ENCODE measurements around the gene VAMP3.

Gene VAMP3

GRCh38 chr1:7813677-7814373, 42.7 kb downstream of the VAMP3 start:
- no peak overlapping the region for H3K4me2 ChIP-seq (ENCODE audit: insufficient read depth, low read length)
- H3K4me1 ChIP-seq (ENCODE audit: insufficient read depth, low read length) = no peaks in the 10 kb centered on the region
- no peaks in the 10 kb centered on the region for H4K20me1 ChIP-seq (ENCODE audit: insufficient read depth, low read length)
- no peak overlapping the region for H3K9ac ChIP-seq (ENCODE audit: low read depth, low read length)
- no peak overlapping the region for H3K27ac ChIP-seq (ENCODE audit: low read length)
- TF ChIP-seq EZH2 (IDR thresholded peaks at IDR 0.05; ENCODE audit: borderline replicate concordance, low read depth, low read length, severe bottlenecking) = no peak
- TF ChIP-seq CTCF (IDR thresholded peaks at IDR 0.05; ENCODE audit: borderline replicate concordance, extremely low read depth, low read length, poor library complexity, severe bottlenecking) = no peak
- H2AFZ ChIP-seq (ENCODE audit: low read depth, low read length) = no peak overlapping the region
- no peaks in the 10 kb centered on the region for H3K36me3 ChIP-seq (ENCODE audit: insufficient read depth, low read length)
- H3K9me3 ChIP-seq (ENCODE audit: insufficient read depth, low read length, severe bottlenecking) = peaks cover 12% of the 10 kb centered on the region
- ATAC-seq (ENCODE audit: insufficient read depth, low read depth) = no peak
- DNase-seq = no peak
- no peak overlapping the region for H3K4me3 ChIP-seq (ENCODE audit: low read depth in 1 of 2, low read length in 2 of 2)
- no peaks in the 10 kb centered on the region for H3K27me3 ChIP-seq (ENCODE audit: insufficient read depth, low read length, poor library complexity)
- no peaks in the 10 kb centered on the region for H3K79me2 ChIP-seq (ENCODE audit: insufficient read depth, low read length)

GRCh38 chr1:7821282-7821681, 50.2 kb downstream of the VAMP3 start:
- Histone ChIP-seq H2AFZ (ENCODE audit: low read depth, low read length) (no peak overlapping the region), H3K9ac (ENCODE audit: low read depth, low read length) (no peak overlapping the region), H4K20me1 (ENCODE audit: insufficient read depth, low read length) (no peaks in the 10 kb centered on the region), H3K4me3 (ENCODE audit: low read depth in 1 of 2, low read length in 2 of 2) (no peak overlapping the region), H3K27ac (ENCODE audit: low read length) (no peak overlapping the region), H3K4me2 (ENCODE audit: insufficient read depth, low read length) (no peak overlapping the region), H3K27me3 (ENCODE audit: insufficient read depth, low read length, poor library complexity) (no peaks in the 10 kb centered on the region), H3K4me1 (ENCODE audit: insufficient read depth, low read length) (no peaks in the 10 kb centered on the region), H3K9me3 (ENCODE audit: insufficient read depth, low read length, severe bottlenecking) (no peaks in the 10 kb centered on the region), H3K79me2 (ENCODE audit: insufficient read depth, low read length) (no peaks in the 10 kb centered on the region), H3K36me3 (ENCODE audit: insufficient read depth, low read length) (no peaks in the 10 kb centered on the region)
- DNase-seq = no peak
- ATAC-seq (ENCODE audit: insufficient read depth, low read depth) = no peak
- TF ChIP-seq CTCF (IDR thresholded peaks at IDR 0.05; ENCODE audit: borderline replicate concordance, extremely low read depth, low read length, poor library complexity, severe bottlenecking) = no peak
- TF ChIP-seq EZH2 (IDR thresholded peaks at IDR 0.05; ENCODE audit: borderline replicate concordance, low read depth, low read length, severe bottlenecking) = no peak

- Histone ChIP-seq H3K4me2 (ENCODE audit: insufficient read depth, low read length) (no peak overlapping the region), H3K4me1 (ENCODE audit: insufficient read depth, low read length) (no peaks in the 10 kb centered on the region), H3K9me3 (ENCODE audit: insufficient read depth, low read length, severe bottlenecking) (no peaks in the 10 kb centered on the region), H2AFZ (ENCODE audit: low read depth, low read length) (no peak overlapping the region), H3K9ac (ENCODE audit: low read depth, low read length) (no peak overlapping the region), H3K4me3 (ENCODE audit: low read depth in 1 of 2, low read length in 2 of 2) (no peak overlapping the region), H3K27me3 (ENCODE audit: insufficient read depth, low read length, poor library complexity) (no peaks in the 10 kb centered on the region), H3K36me3 (ENCODE audit: insufficient read depth, low read length) (no peaks in the 10 kb centered on the region), H3K79me2 (ENCODE audit: insufficient read depth, low read length) (no peaks in the 10 kb centered on the region), H4K20me1 (ENCODE audit: insufficient read depth, low read length) (no peaks in the 10 kb centered on the region), H3K27ac (ENCODE audit: low read length) (no peak overlapping the region)
- ATAC-seq (ENCODE audit: insufficient read depth, low read depth) = no peak
- TF ChIP-seq CTCF (IDR thresholded peaks at IDR 0.05; ENCODE audit: borderline replicate concordance, extremely low read depth, low read length, poor library complexity, severe bottlenecking) = no peak
- no peak for TF ChIP-seq EZH2 (IDR thresholded peaks at IDR 0.05; ENCODE audit: borderline replicate concordance, low read depth, low read length, severe bottlenecking)
- no peak for DNase-seq
These were observed 53.6 kb downstream of the VAMP3 start for GRCh38 chr1:7824701-7825100.
